Activated CD8-positive, alpha-beta memory T cell treated with anti-CD3 and anti-CD28 coated beads, Interleukin-2, amount 50 U/mL, for 24 hours (primary cell): ENCODE measurements around the gene NAT9.
A peak's percentile ranks its signal among the peaks of the same experiment; 100 is the strongest.

ENCODE experiments used
- DNase-seq: peaks from one replicate; pipeline ENCODE4 v3.0.0-alpha.2; 2020; ENCODE audit errors: extremely low read depth

The NAT9 gene

GRCh38 chr17:74779948-74780400 is 3.8 kb upstream of the NAT9 start:
- DNase-seq = peak; percentile 34

DNA sequence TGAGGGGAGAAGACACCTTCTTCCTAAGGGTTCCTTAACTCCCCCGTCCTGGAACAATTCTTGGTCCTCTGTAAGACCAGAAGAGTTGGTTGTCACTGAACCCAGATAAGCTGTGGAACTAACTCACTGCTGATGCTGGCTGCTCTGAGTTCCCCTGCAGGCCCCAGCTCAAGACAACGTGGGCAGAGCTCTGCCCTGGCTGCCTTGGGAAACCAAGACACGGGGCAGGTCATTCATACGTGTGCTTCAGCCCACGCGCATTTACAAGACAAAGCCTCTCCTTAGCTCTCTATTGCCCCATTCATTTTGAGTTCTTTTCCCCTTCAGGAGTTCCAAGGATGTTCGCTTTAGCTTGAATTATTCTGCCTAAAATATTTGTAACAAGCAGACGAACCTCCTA is 3.4 kb upstream of the NAT9 start:
- DNase-seq = no peak

- DNase-seq = no peak
Observed at GRCh38 chr17:74778960-74779359, 2.8 kb upstream of the NAT9 start.

- DNase-seq = no peak
Observed at GRCh38 chr17:74777901-74778515, 1.9 kb upstream of the NAT9 start.

GRCh38 chr17:74776990-74777389 is 845 bp upstream of the NAT9 start:
- no peak for DNase-seq

- no peak for DNase-seq
Observed at GRCh38 chr17:74775409-74776043, 619 bp downstream of the NAT9 start.

- DNase-seq = no peak
Observed at GRCh38 chr17:74773871-74774286, 2.3 kb downstream of the NAT9 start.

DNA sequence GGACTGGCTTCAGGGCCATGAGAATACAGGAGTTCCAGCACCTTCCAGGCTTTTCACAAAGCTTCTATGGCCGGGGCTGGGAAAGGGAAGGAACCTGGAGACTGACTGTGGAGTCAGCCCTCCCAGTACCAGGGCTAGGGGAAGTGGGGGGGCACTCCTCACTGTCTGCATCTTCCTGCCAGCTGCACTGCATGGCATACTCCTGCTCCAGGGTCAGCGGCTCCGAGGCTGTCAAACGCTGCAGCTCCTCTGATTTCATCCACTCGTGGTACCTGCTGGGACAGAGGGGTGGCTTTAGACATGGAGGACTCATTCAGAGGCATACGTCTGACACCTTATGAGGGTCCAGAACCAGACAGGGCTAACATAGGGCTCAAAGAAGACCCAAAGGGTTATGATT is 2.7 kb downstream of the NAT9 start:
- DNase-seq = no peak

GRCh38 chr17:74772053-74772452 is 4.1 kb downstream of the NAT9 start:
- DNase-seq = no peak

DNA sequence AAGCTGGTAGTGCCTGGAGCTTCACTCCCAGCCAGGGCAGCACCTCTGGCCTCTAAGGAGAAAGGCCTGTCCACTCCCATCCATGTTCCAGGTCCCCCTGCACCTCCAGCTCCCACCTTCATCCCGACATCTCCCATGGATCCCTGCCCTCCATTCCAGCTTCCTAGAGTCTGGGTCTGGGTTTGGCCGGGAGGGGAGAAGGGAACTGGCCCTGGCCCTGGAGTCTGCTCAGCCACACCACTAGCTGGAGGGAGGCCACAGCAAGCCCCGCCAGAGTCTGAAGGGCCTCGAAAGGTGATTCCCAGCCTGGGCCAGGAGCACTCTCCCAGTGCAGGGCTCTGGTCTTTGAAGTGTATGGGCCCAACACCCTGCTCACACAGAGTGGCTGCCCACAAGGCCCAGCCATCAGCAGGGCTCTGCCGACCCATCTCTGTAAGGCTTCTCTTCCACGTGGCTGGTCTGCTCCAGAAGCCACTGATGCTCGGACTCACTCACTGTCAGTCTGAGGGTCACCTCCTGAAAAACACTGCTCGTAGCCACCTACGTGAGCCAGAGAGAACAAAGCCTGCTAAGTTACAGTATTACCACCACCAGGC is 4.7 kb downstream of the NAT9 start:
- no peak for DNase-seq

- no peak for DNase-seq
Observed at GRCh38 chr17:74770498-74771318, 5.4 kb downstream of the NAT9 start.

DNA sequence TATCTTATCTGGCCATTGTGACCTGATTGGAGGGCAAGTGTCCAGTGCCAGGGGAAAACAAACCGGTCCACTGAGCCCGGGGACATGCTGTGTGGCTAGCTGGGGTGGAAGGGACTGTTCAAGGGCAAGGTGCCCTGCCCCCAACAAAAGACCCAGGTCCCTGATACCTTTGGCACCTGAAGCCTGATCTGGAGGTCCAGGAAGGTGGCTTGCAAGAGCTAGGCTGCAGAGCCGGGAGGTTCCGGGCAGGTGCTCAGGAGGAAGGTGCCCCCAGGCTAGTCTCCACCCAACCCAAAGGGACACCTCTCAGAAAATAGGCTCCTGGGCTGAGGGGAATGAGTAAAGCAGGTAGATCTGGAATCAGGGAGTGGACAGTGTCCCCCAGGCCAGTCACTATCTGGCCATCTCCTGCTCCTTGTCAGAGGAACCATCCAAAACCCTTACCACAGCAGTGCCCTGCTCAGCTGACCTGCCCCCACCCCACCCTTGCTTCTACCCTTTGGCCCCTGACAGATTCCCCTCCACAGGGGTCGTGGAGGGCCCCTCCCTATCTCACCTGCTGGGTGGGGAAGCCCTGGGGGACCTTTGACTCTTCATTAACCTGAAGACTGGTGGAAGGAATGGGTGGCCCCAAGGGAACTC is 6.2 kb downstream of the NAT9 start:
- DNase-seq = no peak

GRCh38 chr17:74769266-74769855 is 6.8 kb downstream of the NAT9 start:
- DNase-seq = no peak

DNA sequence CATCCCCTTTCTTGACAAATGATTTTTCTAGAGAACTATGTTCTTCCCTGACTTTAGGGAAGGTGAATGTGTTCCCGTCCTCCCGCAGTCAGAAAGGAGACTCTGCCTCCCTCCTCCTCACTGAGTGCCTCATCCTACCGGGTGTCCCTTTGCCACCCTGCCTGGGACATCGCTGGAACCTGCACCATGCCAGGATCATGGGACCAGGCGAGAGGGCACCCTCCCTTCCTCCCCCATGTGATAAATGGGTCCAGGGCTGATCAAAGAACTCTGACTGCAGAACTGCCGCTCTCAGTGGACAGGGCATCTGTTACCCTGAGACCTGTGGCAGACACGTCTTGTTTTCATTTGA is 7.4 kb downstream of the NAT9 start:
- no peak for DNase-seq

GRCh38 chr17:74768069-74768762 is 7.9 kb downstream of the NAT9 start:
- no peak for DNase-seq

DNA sequence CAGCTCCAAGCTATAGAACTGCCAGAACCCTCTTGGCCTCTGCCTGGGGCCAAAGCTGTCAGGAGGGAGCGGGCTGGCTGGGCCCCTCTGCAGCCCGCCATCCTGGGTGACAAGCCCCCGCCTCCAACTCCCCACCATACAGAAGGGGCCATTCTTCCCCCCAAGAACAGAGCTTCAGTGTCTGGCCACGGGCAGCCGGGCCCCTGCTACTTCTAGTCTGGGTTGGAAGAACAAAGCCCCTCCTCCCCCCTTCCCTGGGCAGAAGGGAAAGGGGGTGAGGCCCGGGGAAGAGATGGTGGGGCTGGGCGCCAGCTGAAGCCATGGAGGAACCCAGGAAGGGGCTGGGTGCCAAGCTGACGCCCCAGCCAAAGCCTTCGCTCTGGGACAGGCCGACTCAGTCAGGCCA is 9.0 kb downstream of the NAT9 start:
- no peak for DNase-seq

DNA sequence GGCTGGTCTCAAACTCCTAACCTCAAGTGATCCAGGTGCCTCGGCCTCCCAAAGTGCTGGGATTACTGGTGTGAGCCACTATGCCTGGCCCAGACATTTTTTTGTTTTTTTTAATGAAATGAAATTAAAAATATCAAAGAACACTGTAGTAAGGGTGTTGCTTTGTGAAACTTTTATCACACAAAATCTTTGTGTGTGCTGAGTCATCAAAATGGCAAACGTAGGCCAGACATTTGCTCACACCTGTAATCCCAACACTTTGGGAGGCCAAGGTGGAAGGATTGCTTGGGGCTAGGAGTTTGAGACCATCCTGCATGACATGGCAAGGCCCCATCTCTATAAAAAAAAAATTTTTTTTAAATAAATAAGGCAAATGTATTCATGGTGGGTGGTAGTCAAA is 9.7 kb downstream of the NAT9 start:
- DNase-seq = no peak

GRCh38 chr17:74764751-74765286 is 11.3 kb downstream of the NAT9 start:
- no peak for DNase-seq

DNA sequence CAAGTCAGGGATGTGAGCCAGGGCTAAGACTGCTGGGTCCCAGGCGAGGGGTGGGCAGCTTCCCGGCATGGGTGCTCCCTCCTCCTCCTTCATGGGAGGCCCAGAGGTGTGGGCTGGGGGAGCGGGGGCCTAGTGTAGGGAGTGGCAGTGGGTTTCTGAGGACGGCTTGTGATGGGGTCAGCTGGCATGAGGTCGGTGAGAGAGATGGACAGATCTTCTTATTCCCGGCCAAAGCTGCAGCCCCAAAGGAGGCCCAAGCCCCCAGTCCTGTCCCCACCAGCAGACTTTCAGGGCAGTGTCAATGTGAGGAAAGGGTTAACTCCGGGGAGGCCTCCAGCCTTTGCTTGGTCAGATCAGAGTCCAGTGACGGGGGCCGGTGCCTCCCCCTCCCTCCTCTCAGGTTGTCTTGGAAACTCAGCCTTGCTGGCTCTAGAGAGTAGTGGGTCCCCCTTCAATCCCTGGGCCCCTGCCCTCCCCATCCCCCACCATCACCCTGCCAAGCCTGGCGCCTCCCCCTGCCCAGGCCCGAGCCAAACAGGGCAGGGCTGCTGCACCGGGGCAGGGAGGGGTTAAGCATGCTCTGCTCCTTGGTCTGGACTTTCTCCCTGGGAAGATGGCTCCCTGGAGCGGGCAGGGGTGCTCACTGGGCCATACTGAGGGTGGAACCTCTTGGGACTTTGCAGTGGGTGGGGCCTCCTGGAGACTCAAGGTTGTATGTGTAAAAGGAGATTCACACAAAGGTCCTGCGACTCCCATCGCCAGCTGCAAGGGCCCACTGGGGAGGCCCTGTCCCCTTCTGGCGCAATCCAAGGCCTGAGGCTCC is 12.4 kb downstream of the NAT9 start:
- DNase-seq = no peak

- DNase-seq = no peak
Observed at GRCh38 chr17:74761931-74762330, 14.2 kb downstream of the NAT9 start.
